MCF 10A (cell line): ENCODE data around the gene TCF7L2. TPM values are rescaled to one million over a fixed set of nuclear protein-coding genes. Genes with fewer than 3 reads are reported as not detected.

Experiments used
- BruUV-seq: library from RNA; stranded (reverse); fragments of 400-500 nt; replicated peaks from 2 replicates; lab custom pipeline; 2021; lab: Mats Ljungman, UMichigan
- CTCF ChIA-PET: fragments of 300-600 bp; sonication (Branson Sonifier 250); formaldehyde crosslinking; extraction: SDS; loops from one replicate; lab custom pipeline; 2021; ENCODE audit warnings: antibody characterized with exemption, inconsistent platforms; lab: Yijun Ruan, JAX
- POLR2A ChIA-PET: fragments of 300-600, 350-650 bp; sonication (Branson Sonifier 250); formaldehyde crosslinking; extraction: SDS; loops from one replicate; lab custom pipeline; 2020; ENCODE audit warnings: antibody characterized with exemption, inconsistent platforms; lab: Yijun Ruan, JAX
- DNase-seq: peaks from one replicate; pipeline ENCODE4 v3.0.0-alpha.2; 2018; ENCODE audit not compliant: unreplicated experiment
- H3K27ac Mint-ChIP-seq: one replicate; pipeline ENCODE4 v1.8.0; 2022; ENCODE audit warnings: mild to moderate bottlenecking, low read depth, mixed read lengths; ENCODE audit not compliant: unreplicated experiment
- H3K27me3 Mint-ChIP-seq: one replicate; pipeline ENCODE4 v1.8.0; 2022; ENCODE audit warnings: mixed read lengths; ENCODE audit not compliant: insufficient read depth, unreplicated experiment
- H3K36me3 Mint-ChIP-seq: one replicate; pipeline ENCODE4 v1.8.0; 2022; ENCODE audit warnings: mild to moderate bottlenecking, moderate library complexity, mixed read lengths; ENCODE audit not compliant: insufficient read depth, unreplicated experiment
- H3K4me1 Mint-ChIP-seq: one replicate; pipeline ENCODE4 v1.8.0; 2022; ENCODE audit warnings: mixed read lengths; ENCODE audit not compliant: insufficient read depth, unreplicated experiment
- H3K4me3 Mint-ChIP-seq: one replicate; pipeline ENCODE4 v1.8.0; 2022; ENCODE audit warnings: mild to moderate bottlenecking, moderate library complexity, mixed read lengths; ENCODE audit not compliant: unreplicated experiment
- H3K9me3 Mint-ChIP-seq: one replicate; pipeline ENCODE4 v1.8.0; 2022; ENCODE audit warnings: mixed read lengths; ENCODE audit not compliant: unreplicated experiment
- CTCF ChIP-seq: fragments of 200-600 bp; IDR thresholded peaks from one replicate; pipeline ENCODE4 v1.8.0; 2022; ENCODE audit warnings: antibody characterized with exemption, mild to moderate bottlenecking; ENCODE audit not compliant: unreplicated experiment
- intact Hi-C: fragments of 100-400 bp; cut with micrococcal nuclease; formaldehyde crosslinking; loops from 2 replicates; pipeline ENCODE4 v1.14.1; 2022
- total RNA-seq: library from RNA; stranded (reverse); gene quantifications from 2 replicates; pipeline ENCODE4 v1.2.3, GENCODE V29; 2022

TCF7L2 gene
- total RNA-seq, 1 experiment from 2014 or later = 25.2 TPM

- DNase-seq = no peak
- Mint-ChIP-seq H3K9me3 (no peaks in the 10 kb centered on the region), H3K4me1 (no peaks in the 10 kb centered on the region), H3K4me3 (no peak overlapping the region), H3K27me3 (no peaks in the 10 kb centered on the region), H3K27ac (peak overlapping the region; percentile 35), H3K36me3 (peaks cover 82% of the 10 kb centered on the region)
- CTCF ChIA-PET = interaction anchor here (0.7 kb wide), 1 partner anchor 38 kb away, joined by 3 read pairs; no protein-coding TSS in a partner anchor
- no TSS peak for BruUV-seq
- TF ChIP-seq CTCF = no peak
- intact Hi-C loops = no loop called here
- POLR2A ChIA-PET = no interaction called here
These were observed 212.9 kb downstream of the TCF7L2 start for GRCh38 chr10:113162960-113163359.

GRCh38 chr10:113165673-113166072 lies 215.6 kb downstream of the TCF7L2 start:
- DNase-seq = no peak
- no TSS peak for BruUV-seq
- ChIA-PET CTCF (interaction anchor here (0.6 to 0.7 kb wide), 3 partner anchors 11 to 397 kb away, joined by 4 to 5 read pairs (median 4); no protein-coding TSS in a partner anchor), POLR2A (interaction anchor here (0.6 kb wide), 1 partner anchor 198 kb away, joined by 4 read pairs; no protein-coding TSS in a partner anchor)
- intact Hi-C loops = no loop called here
- TF ChIP-seq CTCF = no peak
- H3K36me3 Mint-ChIP-seq = peaks cover 69% of the 10 kb centered on the region
- H3K27ac Mint-ChIP-seq = no peak overlapping the region
- H3K4me1 Mint-ChIP-seq = no peaks in the 10 kb centered on the region
- H3K4me3 Mint-ChIP-seq = no peak overlapping the region
- no peaks in the 10 kb centered on the region for H3K9me3 Mint-ChIP-seq
- H3K27me3 Mint-ChIP-seq = no peaks in the 10 kb centered on the region

- Mint-ChIP-seq H3K9me3 (no peaks in the 10 kb centered on the region), H3K36me3 (peaks cover 54% of the 10 kb centered on the region), H3K27me3 (no peaks in the 10 kb centered on the region), H3K4me1 (no peaks in the 10 kb centered on the region), H3K27ac (no peak overlapping the region), H3K4me3 (no peak overlapping the region)
- POLR2A ChIA-PET = no interaction called here
- no peak for TF ChIP-seq CTCF
- intact Hi-C loops = no loop called here
- no peak for DNase-seq
- CTCF ChIA-PET = no interaction called here
- no TSS peak for BruUV-seq
These were observed 217.7 kb downstream of the TCF7L2 start for GRCh38 chr10:113167702-113168101.

GRCh38 chr10:113168584-113168983 lies 218.5 kb downstream of the TCF7L2 start:
- intact Hi-C loops = no loop called here
- no peaks in the 10 kb centered on the region for H3K9me3 Mint-ChIP-seq
- TF ChIP-seq CTCF = no peak
- no peaks in the 10 kb centered on the region for H3K4me1 Mint-ChIP-seq
- peaks cover 48% of the 10 kb centered on the region for H3K36me3 Mint-ChIP-seq
- CTCF ChIA-PET = no interaction called here
- BruUV-seq = no TSS peak
- no peak overlapping the region for H3K4me3 Mint-ChIP-seq
- no peaks in the 10 kb centered on the region for H3K27me3 Mint-ChIP-seq
- DNase-seq = no peak
- no peak overlapping the region for H3K27ac Mint-ChIP-seq
- POLR2A ChIA-PET = interaction anchor here (1.0 kb wide), 1 partner anchor 11 kb away, joined by 3 read pairs; no protein-coding TSS in a partner anchor
